GM21529 (cell line): Measurements from ENCODE around the gene HECW1.
"Not testable (repeated sequence)": the region's sequence is repeated elsewhere in the genome, so short reads cannot be mapped to it uniquely, and the experiment has no call there.

ENCODE experiments used
- ATAC-seq: cut with Tn5 transposase; IDR thresholded peaks from one replicate; pipeline ENCODE4 v1.9.1; 2021; ENCODE audit not compliant: unreplicated experiment

The HECW1 gene

DNA sequence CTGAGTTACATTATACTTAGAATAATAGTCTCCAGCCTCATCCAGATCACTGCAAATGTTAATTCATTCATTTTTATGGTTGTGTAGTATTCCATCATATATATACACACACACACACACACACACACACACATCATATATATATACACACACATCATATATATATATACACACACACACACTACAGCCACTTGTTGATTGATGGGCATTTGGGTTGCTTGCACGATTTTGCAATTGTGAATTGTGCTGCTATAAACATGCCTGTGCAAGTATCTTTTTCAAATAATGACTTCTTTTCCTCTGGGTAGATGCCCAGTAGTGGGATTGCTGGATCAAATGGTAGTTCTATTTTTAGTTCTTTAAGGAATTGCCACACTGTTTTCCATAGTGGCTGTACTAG lies 233.2 kb downstream of the HECW1 start:
- ATAC-seq = not testable (repeated sequence)

- ATAC-seq = no peak
These were observed 239.2 kb downstream of the HECW1 start for GRCh38 chr7:43351683-43352082.

DNA sequence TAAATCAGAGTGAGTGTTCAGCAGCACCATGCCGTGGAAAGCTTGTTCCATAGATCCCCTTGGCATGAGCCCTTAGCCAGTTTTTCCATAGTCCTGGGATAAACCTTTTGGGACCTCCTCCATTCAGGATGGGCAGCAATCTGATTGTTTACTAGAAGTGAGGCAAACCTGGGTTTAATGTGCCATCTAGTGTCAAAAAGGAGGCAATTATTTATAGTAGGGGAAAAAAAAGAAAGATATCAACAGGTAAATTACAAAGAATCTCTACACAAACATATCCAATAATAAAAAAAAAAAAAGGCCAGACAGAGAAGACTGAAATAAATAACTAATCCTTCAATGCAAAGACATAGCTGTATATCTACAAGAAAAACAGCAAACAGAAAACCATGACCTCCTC lies 241.5 kb downstream of the HECW1 start:
- no peak for ATAC-seq

GRCh38 chr7:43362652-43363034 lies 250.2 kb downstream of the HECW1 start:
- no peak for ATAC-seq

- ATAC-seq = no peak
These were observed 250.8 kb downstream of the HECW1 start for GRCh38 chr7:43363035-43363791.

DNA sequence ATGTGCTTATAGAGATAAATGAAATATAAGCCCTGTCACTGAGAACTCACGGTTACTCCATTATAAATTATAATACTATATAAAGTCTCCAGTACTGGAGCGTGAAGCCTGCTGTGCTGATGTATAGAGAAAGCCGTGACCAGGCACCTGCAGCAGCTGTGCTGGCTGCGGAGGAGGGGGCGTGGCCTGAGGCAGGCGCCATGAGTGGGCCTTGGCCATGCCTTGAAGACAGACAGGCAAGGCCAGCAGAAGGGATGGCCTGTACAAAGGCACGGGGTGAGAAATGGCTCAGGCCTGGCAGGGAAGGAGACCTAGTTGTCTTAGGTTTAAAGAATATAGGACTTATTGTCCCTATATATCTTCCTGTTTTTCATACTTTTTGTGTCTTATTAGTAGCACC lies 251.9 kb downstream of the HECW1 start:
- ATAC-seq = no peak

DNA sequence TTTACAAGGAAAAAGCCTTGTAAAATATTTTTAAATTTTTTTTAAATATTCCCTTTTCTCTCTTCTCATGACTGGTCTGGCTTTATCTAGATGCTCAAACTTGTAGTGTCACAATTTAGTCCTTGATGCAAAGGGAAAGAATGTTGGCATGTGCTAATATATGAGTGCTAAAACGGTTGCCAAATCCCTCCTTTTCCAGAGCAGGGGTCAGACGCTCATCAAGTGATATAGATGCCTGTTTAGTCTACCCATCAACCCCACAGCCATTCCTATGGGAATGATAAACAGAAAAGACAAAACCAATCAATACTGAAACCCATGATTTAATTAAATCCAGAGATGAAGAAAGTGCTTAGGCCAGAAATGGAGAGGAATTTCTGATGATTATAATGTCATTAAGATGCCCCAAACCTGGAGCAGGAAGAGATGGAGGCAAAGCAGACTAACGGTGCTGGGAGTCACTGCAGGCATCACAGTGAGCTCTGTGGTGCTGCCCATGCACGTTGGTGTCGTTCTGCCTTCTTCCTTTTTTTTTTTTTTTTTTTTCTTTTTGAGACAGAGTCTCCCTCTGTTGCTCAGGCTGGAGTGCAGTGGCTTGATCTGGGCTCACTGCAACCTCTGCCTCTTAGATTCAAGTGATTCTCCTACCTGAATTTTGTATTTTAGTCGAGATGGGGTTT lies 260.4 kb downstream of the HECW1 start:
- ATAC-seq = no peak

DNA sequence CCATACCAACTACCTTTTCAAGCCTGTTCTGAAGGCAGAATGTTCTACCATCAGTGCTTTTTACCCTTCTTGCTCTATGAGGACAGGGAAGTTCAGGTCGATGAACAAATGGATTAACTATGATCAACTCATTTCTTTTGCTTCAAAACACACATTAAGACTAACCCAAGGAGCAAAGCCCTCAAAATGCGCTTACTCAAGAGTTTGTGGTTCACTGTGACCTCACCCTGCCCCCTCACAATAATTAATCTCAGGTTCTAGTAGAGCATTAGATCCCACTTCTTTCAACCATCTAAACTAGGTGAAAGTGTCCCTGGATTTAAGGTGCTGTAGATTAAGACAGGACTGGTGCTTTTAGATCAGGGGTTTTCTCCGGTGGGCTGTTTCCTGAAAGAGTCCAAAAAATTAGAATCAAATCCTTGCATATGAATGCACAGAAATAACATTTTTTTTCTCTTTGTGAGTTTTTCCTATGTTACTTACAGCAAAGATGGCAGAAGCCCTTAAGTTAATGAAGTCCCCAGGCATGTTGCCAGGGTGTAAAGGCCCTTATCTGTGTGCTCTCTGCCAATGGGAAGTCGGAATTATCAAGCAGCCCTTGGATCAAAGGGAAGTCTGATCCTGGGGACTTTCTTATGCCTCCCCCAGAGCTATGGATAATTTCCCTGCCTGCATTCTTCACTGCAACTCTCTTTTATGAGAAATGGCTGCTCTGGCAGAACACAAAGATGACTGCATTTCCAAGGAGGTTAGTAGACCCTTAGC lies 264.9 kb downstream of the HECW1 start:
- no peak for ATAC-seq

- no peak for ATAC-seq
These were observed 266.8 kb downstream of the HECW1 start for GRCh38 chr7:43379210-43379609.

- no peak for ATAC-seq
These were observed 272.3 kb downstream of the HECW1 start for GRCh38 chr7:43384616-43385308.

DNA sequence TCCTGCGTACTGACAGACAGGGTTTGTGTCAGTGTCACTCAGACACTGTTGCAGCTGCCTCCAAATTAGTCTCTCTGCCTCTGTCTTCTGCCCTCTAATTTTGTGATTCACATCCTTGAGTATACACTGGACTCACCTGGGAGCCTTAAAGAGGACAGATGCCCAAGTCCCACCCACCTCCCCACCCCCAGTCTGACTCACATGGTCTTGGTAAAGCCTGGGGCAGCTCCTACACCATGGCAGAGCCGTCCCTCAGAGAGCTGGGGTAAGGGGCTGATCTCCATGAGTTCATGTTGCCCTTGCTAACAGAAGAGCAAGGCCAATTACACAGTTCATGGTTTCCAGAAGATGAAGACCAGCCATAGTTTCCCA lies 272.8 kb downstream of the HECW1 start:
- no peak for ATAC-seq

DNA sequence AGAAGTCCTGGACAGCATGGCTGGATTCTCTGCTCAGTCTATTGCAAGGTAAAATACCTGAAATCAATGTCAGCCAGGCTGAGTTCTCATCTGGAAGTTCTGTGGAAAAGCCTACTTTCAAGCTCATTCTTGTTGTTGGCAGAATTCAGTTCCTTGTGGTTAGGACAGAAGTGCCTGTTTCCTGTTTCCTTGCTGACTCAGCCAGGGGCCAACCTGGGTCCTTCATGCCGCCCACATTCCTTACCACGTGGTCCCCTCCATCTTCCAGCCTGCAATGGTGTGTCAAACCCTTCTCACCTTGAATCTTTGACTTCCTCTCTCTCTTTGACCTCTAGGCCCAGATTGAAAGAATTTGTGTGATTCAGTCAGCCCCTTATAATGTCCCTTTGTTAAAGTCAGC lies 273.4 kb downstream of the HECW1 start:
- ATAC-seq = no peak

- no peak for ATAC-seq
These were observed 275.5 kb downstream of the HECW1 start for GRCh38 chr7:43387932-43388331.

DNA sequence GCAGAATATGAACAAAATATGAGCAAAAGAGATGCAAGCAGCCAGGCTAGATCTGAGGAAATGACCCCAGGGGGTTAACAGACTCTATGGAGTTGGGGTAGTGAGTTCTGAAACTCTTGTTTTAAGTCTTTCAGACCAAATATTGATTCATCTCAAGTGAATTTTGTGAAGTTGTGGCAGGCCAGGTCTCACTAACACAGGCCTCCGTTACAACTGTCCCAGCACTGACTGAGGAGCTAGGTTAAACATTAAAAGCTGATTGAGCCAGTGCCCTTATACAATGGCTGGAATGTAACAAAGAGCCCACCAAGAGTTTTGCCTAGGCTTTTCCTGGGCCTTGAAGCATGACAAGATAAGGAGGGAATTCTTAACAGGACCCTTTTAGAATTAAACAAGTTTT lies 278.1 kb downstream of the HECW1 start:
- ATAC-seq = no peak

DNA sequence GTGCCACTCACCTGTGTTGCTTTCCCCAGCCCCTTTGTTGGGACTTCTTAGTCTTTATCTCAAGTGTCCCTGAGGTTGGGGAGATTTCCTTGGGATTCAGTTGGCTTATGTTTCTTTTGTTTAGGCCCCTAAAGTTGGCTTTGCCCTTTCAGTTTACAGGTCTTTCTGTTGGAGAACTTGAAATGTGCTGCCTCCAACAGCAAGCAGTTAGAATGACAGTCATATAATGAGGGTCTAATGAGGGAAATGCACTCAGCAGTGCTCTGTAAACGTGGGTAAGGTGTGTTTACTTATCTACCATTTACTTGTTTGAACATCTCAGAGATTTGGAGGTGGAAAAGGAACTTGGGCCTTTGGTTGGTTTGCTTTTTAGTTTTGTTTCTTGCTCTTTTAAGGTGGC lies 279.1 kb downstream of the HECW1 start:
- ATAC-seq = no peak

DNA sequence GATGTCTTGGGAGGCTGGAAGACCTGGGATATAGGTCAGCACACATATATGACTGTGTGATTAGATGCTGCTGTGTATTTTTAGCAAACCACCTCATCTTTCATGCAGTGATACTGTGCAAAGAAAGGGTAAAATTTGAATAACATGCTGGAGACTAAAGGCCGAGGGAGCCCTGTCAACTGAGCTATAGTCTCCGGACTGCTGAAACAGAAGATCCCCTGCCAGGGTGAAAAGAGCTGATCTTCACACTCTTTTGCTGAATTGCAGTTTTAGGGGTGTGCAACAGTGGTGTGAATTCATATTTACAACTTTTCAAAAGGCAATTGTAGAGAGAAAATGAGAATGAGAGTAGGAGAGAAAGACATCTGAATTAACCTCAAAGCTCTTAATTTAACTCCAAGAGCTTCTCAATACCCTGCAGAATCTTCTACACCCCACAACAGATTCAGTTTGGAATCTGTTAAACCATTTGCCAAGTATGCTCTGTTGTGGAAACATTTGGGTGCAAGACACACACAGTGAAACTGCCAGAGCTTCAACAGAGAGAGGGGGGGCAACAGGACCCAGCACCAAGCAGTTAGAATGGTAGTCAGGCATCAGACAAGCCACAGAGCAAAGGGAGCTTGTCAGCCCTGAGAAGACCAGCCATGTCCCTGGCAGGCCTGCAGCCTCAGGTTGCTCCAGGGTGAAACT lies 280.3 kb downstream of the HECW1 start:
- no peak for ATAC-seq

GRCh38 chr7:43394441-43395130 lies 282.1 kb downstream of the HECW1 start:
- ATAC-seq = no peak

DNA sequence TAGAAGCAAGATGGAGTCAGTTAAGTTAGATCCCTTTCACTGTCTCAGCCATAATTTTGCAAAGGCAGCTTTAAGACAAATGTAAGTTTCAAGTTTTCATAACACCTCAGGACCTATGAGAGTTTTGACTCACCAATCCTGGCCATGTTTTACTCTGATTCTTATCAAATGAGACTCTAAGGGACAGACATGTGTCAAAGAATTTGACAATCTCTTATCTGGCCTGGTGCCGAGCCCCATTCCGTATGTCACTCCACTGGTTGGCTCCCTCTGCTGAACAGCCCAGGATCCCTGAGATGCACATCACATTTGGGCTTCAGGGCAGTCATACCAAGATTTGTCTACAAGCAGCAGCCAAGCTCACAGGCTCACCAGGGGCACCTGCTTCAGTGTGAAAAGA lies 282.9 kb downstream of the HECW1 start:
- ATAC-seq = no peak

GRCh38 chr7:43396187-43396740 lies 283.8 kb downstream of the HECW1 start:
- no peak for ATAC-seq

- ATAC-seq = no peak
These were observed 286.4 kb downstream of the HECW1 start for GRCh38 chr7:43398831-43399230.
